Neural cell (in vitro differentiated cells): Measurements from ENCODE around the gene OR52E8.

Source experiments
- MXI1 ChIP-seq: fragments of 450-650 bp; conservative IDR thresholded peaks from 2 replicates; pipeline ENCODE4 v1.6.1; 2014; ENCODE audit warnings: antibody characterized with exemption, mild to moderate bottlenecking; ENCODE audit not compliant: poor library complexity, severe bottlenecking
- POLR2AphosphoS5 ChIP-seq: IDR thresholded peaks from 2 replicates; pipeline ENCODE4 v1.6.1; 2012

- TF ChIP-seq MXI1 (no peak), POLR2AphosphoS5 (no peak)
Observed at GRCh38 chr11:5887172-5887571, 29.7 kb upstream of the OR52E8 start.
